ENCODE results near the gene SLF2.
"Not testable (repeated sequence)": the region's sequence is repeated elsewhere in the genome, so short reads cannot be mapped to it uniquely, and the experiment has no call there.

Gene SLF2

GRCh38 chr10:100881556-100882213 lies 31.1 kb upstream of the SLF2 start:
- DNase-seq: no peak

GRCh38 chr10:100882252-100882651 lies 30.5 kb upstream of the SLF2 start:
- DNase-seq: no peak

- no peak for DNase-seq
Observed at GRCh38 chr10:100882671-100883311, 30.0 kb upstream of the SLF2 start.

- DNase-seq: no peak
Observed at GRCh38 chr10:100883312-100883821, 29.4 kb upstream of the SLF2 start.

GRCh38 chr10:100885611-100886010 lies 27.2 kb upstream of the SLF2 start:
- DNase-seq: not testable (repeated sequence)

- DNase-seq: no peak
Observed at GRCh38 chr10:100886091-100886490, 26.7 kb upstream of the SLF2 start.

GRCh38 chr10:100886521-100886920 lies 26.2 kb upstream of the SLF2 start:
- DNase-seq: no peak

- DNase-seq: no peak
Observed at GRCh38 chr10:100886963-100887362, 25.8 kb upstream of the SLF2 start.

GRCh38 chr10:100887761-100888296 lies 24.9 kb upstream of the SLF2 start:
- no peak for DNase-seq

GRCh38 chr10:100888957-100889356 lies 23.8 kb upstream of the SLF2 start:
- no peak for DNase-seq

GRCh38 chr10:100889546-100889945 lies 23.2 kb upstream of the SLF2 start:
- DNase-seq: no peak

GRCh38 chr10:100890141-100890672 lies 22.6 kb upstream of the SLF2 start:
- no peak for DNase-seq

- no peak for DNase-seq
Observed at GRCh38 chr10:100890673-100891317, 22.0 kb upstream of the SLF2 start.

- DNase-seq: no peak
Observed at GRCh38 chr10:100894033-100894432, 18.7 kb upstream of the SLF2 start.

- no peak for DNase-seq
Observed at GRCh38 chr10:100894589-100895294, 18.0 kb upstream of the SLF2 start.

- no peak for DNase-seq
Observed at GRCh38 chr10:100895346-100895745, 17.4 kb upstream of the SLF2 start.

- DNase-seq: no peak
Observed at GRCh38 chr10:100895896-100896295, 16.9 kb upstream of the SLF2 start.

- DNase-seq: no peak
Observed at GRCh38 chr10:100896876-100897461, 15.8 kb upstream of the SLF2 start.

GRCh38 chr10:100897976-100898375 lies 14.8 kb upstream of the SLF2 start:
- DNase-seq: no peak

- DNase-seq: no peak
Observed at GRCh38 chr10:100899171-100899570, 13.6 kb upstream of the SLF2 start.

GRCh38 chr10:100901051-100901450 lies 11.7 kb upstream of the SLF2 start:
- DNase-seq: no peak

GRCh38 chr10:100902622-100903021 lies 10.1 kb upstream of the SLF2 start:
- no peak for DNase-seq

- no peak for DNase-seq
Observed at GRCh38 chr10:100904917-100905316, 7.8 kb upstream of the SLF2 start.
